ENCODE data around the gene ADGRV1. TPM values are rescaled to one million over a fixed set of nuclear protein-coding genes. Genes with fewer than 3 reads are reported as not detected.
"Not testable (repeated sequence)": the region's sequence is repeated elsewhere in the genome, so short reads cannot be mapped to it uniquely, and the experiment has no call there.

ADGRV1 gene
- total RNA-seq, 1 donor from 2014 or later = 7.1 TPM

DNA sequence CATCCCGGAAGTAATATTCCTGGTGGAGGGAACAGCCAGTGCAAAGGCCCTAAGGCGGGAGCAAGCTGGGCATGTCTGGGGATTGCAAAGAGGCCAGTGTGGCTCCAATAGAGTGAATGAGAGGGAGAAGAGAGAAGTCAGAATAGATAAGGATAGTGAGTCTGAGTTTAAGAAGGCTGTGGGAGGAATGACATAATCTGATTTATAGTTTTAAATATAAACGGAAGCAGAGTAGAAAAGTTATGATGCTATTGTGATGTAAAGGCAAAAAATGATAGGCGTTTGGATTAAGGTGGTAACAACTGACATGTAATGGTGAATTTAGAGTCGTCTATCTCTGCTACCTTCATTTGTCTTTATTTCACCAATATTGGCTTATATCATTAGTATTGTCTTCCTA, 473.5 kb downstream of the ADGRV1 start:
- no peak for DNase-seq

DNA sequence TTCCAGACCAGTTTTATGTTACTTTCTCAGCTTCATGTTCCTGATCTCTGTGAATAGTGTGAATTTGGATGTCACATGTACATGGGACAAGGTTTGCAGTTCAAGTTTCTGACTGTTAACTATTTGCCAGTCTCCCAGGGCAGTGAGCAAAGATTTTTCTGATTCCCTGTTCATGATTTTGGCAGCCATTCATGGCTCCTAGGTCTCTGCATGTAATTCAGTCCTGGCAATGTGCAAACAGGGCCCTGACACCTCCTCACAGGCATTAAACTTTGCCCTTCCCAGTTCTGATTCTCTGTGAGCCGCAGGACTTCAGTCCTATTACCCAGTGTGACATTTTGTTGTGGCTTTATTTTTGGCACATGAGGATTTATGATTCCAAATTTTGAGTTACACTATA, 474.8 kb downstream of the ADGRV1 start:
- DNase-seq = no peak

DNA sequence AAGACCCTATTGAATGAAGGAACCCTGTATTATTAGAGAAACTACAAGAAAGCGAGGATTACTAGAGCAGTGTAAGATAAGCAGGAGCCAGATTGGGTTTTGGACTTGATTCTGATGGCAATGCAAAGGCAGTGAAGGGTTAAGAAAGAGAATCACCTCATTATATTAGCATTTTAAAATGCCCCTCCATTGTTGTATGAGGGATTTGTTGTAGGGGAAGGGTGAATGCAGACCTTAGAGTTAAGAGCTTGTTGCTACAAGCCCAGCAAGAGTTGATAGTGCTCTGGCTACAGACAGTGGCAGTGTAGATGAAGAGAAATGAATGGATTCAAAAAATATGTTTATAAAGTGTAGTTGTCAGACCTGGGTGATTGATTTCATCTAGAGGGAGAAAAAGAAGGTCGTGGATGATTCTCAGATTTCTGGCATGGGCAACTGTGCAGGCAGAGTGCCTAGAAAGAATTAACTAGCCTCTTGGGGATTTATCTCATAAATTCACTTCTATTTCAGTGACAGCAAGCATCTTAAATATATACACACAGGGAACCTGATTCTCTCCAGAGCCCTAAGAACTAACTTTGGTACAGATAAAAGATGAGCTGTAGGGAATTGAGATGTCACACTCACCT, 479.7 kb downstream of the ADGRV1 start:
- DNase-seq = peak; percentile 29

DNA sequence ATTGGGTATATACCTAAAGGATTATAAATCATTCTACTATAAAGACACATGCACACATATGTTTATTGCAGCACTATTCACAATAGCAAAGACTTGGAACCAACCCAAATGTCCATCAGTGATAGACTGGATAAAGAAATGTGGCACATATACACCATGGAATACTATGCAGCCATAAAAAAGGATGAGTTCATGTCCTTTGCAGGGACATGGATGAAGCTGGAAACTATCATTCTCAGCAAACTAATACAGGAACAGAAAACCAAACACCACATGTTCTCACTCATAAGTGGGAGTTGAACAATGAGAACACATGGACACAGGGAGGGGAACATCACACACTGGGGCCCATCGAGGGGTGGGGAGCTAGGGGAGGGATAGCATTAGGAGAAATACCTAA, 482.5 kb downstream of the ADGRV1 start:
- not testable (repeated sequence) for DNase-seq

DNA sequence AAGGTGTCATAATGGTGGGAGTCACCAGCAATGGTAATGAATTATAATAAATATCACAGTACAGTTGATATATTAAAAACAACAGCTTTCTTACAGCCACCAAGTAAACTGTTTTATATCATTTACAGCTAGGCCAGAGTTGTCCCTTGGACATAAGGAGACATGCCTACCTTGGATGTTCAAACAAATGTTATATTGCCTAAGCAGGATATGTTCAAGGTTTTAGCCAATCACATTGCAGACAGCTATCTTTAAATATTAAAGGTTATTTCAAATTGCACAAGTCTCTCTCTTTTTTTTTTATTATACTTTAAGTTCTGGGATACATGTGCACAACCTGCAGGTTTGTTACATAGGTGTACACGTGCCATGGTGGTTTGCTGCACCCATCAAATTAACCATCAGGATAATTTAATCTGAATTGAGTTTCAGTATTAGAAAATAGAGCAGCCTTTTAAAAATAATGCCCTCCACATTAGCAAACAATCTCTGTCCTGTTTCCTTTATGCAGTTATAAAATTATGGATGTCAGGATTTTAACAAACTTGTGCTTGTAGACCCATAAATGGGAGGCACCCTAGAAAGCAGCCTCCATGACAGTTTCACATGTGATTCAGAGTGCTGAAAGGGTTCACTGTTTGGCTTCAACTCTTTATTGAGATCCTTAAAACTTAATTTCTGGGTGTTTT, 483.8 kb downstream of the ADGRV1 start:
- DNase-seq = no peak

DNA sequence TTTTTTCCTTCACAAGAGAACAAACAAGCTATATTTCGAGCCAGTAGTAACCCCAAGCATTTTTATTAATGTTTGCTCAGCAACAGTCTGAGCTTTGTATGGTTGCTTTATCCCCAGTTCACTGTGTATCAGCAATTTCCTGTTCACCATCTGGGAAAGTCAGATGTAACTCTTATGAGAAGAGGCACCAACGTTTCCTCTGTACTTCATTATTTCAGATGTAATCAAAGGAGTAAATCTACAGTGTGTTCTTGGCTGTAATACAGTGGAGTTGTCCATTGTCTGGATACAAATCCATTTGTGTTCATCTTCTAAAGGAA, 484.3 kb downstream of the ADGRV1 start:
- no peak for DNase-seq

DNA sequence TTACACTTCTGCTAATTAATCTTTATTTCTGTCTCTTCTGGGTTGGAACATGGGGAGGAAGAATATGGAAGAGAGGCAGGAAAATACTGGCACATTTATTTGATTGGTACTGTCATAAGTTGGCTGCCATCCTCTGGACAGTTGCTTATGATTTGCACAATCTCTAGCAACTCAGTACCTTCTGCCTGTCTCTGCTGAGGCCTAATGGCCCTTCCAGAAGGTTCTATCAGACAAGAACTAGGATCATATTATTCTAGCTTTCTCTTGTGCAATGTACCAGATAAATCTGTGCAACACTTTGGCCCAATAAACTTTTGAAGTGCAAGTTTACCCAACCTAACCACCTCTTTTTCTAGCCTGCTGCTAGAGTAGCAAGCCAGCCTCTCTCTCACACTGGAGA, 489.5 kb downstream of the ADGRV1 start:
- no peak for DNase-seq

DNA sequence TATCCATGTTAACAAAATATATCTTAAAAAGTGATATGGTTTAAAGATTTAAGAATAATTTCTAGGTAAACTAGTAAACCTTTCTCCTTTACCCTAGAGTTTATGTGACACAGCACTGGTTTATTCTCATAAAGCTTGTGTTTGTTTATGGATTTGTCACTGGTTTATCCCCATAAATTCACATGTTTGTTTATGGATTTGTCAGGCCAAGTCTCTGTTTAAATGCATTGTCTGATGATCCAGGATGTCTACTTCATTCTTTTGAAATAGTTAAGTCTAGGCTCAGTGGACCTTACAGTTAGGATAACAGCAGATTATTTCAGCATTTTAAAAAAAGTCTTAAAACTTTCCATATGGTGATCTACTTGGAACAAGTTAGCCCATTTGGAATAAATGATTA, 490.5 kb downstream of the ADGRV1 start:
- no peak for DNase-seq

DNA sequence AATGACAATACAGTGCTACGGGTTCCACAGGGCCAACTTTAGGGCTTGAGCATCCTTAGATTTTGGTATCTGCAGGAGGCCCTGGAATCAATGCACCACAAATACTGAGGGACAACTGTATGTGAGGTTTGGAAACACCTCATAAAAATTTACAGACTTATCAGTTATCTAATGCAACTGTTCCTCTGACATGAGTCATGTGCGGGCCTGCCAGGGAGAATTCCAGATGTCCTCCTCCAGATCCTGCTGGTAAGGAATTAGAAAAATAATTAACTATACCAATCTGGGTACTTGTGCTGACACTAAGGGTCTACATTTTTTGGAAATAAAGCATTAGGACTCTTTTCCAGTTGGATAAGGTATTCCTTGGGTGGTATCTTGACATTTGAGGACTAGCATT, 491.2 kb downstream of the ADGRV1 start:
- DNase-seq = no peak

DNA sequence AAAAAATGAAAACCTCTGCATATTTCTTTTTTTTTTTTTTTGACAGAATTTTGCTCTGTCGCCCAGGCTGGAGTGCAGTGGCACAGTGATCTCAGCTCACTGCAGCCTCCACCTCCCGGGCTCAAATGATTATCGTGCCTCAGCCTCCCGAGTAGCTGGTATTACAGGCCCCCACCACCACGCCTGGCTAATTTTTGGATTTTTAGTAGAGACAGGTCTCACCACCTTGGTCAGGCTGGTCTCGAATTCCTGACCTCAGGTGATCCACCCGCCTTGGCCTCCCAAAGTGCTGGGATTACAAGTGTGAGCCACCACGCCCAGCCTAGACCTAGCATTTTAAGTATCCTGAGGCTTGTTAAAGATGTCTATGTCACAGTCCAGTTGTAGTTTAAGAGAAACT, 493.8 kb downstream of the ADGRV1 start:
- not testable (repeated sequence) for DNase-seq

DNA sequence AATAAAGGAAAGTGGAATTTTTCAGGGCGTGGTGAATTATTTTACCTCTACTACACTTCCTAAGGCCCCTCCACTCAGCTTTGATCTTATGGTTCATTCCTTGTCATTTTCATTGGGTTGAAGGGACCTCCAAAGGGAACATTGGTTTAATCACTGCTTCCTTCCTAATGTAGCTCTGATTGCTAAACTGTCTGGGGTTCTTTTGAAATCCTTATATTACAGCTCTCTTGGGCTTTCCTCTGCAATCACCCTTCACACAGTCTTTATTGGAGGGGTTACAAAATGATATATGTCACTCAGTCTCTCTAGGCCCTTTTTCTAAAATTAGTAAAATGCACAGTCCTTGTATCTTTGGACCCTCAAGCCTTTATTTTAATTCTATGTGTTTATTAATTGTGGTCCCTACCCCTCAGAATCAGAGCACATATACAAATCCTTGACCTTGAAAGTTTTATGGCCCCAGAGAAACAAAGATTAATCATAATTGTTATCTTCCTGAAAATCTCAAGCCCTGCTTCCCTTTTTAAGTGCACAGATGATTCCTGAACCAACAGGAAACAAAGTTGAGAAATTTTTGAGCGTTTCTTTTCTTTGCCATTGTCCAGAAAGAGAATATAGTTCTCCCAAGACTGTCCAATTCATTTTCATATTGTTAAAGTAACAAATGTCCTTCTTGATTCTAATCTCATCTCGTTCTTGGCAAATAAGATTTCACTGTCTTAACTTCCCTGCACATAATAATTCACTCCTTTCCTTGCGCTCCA, 494.6 kb downstream of the ADGRV1 start:
- DNase-seq = no peak

DNA sequence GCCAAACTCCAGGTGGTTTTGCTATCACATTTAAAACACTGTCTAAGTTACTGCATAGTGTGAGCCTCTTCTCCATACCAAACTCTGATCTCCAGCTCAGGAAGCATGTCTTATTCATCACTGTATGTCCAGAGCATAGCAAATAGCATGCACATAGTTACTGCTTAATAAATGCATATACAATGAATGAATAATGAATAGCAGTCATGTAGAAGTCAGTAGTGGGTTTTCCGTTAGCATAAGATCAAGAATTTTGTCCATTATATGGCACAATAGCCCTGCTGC, 495.1 kb downstream of the ADGRV1 start:
- DNase-seq = no peak

DNA sequence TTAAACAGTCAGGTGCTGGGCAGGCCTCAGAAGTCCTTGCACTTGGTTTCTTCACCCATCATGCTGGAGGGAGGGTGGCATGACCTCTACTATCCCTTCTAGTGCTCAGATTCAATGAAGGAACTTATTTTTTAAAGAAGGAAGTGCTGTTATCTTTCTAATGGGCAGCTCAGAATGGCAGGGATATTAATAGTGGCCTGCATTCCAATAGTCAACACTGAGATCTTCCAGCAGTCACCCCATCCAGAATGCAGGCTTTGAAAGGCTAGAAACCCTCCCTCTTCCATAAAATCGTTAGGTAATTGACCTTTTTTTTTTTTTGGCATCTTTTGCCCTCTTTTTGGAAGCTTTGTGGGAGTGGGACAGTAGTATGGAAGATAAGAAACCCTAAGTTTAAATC, 499.6 kb downstream of the ADGRV1 start:
- DNase-seq = no peak

DNA sequence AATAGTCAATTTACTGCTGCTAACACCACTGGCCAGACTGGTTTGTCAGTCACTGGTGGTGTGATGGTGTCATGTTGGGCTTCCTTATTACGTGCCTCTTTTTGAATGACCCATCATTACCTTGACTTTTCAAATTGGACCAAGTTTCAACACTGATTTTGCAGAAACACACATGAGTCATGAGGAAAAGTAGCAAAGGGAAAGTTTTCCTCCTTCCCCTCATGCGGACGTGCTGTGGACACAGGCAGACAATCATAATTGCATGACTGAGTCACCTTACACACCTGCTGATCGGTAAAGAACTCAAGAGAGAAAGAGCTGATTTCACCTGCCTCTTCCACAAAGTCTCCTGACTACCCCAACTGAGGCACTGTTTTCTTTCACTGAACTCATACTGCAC, 500.0 kb downstream of the ADGRV1 start:
- DNase-seq = no peak

DNA sequence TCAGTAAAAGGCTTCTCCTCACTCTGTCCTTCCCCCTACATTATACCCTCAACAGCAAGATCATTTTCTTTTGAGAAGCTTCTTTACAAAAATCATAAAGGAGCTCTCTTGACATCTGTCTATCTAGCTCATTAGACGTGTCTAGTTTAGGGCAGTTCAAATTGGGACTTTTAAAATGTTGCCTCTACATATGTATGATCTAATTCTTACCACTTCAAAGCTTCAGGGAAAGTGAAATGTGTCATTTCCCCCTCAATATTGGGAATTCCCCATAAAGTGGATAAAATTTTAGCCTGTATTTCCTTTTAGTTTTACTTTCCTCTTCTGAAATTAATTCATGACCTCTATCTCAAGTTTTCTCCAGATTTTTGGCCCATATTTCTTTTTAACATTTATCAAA, 500.8 kb downstream of the ADGRV1 start:
- DNase-seq = no peak

DNA sequence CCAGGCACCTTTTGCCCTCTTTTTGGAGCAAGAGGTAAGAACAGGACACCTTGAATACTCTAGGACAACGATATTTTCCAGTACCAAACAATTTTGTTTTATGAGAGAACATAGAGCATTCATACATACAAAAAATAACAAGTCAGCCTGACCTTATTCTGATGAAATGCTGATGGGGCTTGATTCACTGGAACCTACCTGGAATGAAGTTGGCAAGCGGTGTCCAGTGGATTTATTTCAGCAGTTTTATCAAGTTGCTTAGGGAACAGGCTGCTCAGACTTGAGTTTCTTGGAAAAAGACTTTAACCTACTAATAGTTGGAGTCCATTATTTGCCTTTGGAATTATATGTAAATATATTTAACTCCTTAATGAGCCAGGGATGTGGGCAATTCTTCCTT, 502.5 kb downstream of the ADGRV1 start:
- no peak for DNase-seq

DNA sequence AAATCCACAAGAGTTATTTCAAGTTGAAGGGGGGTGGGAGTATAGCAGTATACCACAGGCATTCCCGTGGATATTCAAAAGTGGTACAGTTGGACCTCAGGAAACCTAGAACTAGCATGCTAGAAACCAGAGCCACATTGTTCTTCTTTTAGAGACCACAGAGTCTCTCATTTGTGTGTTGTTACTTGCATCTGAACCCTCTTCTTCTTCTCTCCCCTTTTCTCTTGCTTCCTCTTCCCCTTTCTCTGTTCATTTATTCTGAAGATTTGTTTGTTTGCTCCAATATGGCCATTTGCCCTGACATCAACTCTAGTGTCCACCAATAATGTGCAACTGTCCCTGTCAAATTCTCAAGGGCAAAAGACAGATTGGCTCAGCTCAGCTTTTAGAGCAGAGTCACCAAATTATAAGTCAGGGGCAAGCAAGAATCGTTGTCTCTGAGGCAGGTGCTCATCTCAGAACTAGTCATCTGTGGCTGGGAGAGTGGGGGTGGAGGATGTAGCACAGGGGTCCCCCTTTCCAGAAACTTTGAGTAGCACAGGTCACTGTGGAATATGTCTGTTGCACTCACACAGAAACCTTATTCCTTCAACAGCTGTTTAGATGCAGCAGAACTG, 503.5 kb downstream of the ADGRV1 start:
- no peak for DNase-seq

DNA sequence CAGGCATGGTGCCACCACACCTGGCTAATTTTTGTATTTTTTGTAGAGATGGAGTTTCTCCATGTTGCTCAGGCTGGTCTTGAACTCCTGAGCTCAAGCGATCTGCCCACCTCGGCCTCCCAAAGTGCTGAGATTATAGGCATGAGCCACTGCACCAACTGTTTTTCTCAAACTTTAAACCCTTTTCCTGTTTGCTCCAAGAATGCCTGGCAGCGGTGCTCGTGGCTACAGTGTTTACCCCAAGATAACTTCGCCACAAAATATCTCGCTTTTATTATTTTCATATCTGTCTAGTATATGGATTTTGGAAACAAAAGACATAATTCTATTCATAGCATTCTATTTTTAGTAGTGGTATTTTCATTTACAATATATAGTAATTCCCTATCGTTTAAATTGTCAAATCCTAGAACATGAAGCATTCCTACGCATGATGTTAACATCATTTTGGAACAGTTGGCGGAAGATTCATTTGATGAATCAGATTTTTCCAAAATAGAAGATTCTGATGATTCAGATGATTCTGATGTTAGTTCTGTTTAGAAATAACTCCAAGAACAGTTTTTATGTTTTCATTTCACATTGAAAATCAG, 504.6 kb downstream of the ADGRV1 start:
- DNase-seq = peak; percentile 32

DNA sequence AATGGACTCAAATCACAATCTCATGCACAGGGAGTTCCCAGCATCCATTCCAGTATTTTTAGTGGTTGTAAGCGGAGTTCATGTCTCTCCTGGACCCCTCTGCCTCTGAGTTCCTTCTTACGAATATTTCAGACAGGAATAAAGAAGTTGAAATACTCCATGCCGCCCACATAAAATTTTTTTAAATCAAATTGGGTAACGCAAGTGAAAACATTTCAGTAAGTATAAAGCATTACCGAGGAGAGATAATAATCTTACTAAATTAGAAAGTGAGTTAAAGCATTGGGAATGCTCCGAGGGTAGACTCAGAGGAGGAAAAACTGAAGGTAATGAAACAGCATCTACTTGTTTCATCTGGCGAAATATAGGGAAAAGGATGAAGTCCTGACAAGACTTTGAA, 506.9 kb downstream of the ADGRV1 start:
- DNase-seq = no peak

DNA sequence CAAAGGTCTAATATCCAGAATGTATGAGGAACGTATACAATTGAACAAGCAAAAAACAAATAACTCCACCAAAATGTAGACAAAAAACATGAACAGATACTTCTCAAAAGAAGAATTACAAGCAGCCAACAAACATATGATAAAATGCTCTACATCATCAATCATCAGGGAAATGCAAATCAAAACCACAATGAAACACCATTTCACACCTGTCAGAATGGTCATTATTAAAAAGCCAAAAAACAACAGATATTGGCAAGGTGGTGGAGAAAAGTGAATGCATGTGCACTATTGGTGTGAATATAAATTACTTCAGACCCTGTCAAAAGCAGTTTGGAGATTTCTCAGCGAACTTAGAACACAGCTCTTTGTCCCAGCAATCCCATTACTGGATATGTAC, 510.8 kb downstream of the ADGRV1 start:
- no peak for DNase-seq

DNA sequence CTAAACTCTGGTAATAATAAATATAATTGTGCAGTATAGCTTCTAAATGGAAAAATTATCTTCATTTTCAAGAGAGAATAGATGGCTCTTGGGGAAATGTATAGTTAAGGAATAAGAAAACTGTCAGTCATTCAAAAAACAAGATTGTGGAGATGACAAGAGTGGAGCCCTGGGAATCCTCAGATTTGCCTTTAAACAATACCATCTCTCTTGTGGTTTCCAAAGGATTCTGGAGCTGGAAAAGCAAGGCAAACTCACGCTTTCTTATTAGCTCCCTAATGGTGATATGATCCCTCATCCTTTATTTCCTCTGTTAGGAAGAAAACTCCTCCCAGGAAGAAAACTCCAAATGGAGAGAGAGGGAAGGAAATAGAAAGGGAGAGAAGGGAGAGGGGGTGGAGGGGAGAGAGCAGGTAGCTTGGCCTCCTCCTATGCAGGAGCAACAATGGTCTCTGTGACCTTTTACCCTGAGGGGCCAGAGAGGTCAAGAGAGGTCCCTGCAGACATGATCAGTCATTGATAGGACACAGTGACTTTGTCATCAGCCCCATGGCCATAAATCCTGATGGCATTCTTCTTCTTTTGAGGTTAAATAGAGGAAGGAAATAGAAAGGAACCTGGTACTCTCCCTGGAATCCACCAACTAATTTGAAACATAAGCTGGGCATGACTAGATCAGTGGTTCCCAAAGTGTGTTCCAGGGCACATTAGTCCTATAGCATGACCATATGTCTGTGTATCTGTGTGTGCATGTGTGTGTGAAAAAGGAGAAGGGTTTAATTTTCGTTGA, 512.4 kb downstream of the ADGRV1 start:
- no peak for DNase-seq

DNA sequence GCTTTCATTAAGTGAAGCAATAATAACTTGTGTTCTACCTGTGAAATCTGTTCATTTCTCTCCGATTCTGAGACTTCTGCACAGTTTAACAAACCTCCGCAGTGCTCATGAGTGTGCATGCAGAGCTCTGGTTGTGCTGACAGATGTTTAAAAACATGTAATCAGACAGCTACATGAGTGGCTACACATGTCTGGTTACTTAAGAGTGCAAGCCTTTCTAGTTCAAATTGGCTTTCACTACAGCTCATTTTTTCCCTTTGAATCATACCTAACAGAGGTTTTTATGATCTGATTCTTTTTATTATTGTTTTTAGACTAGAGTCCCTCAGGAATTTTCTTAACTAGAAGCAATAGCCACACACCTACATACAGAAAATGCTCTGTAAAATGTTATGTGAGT, 514.3 kb downstream of the ADGRV1 start:
- peak; percentile 27 for DNase-seq

Data from tongue (tissue), 2 donors.